Astrocyte of the spinal cord (primary cell): Measurements from ENCODE around the gene NDC80.
A peak's percentile ranks its signal among the peaks of the same experiment; 100 is the strongest.
"Not testable (repeated sequence)": the region's sequence is repeated elsewhere in the genome, so short reads cannot be mapped to it uniquely, and the experiment has no call there.

Experiments
- DNase-seq: peaks from one replicate; pipeline ENCODE4 v3.0.0; 2011; ENCODE audit warnings: low read depth, low spot score
- H3K4me3 ChIP-seq: 2 replicates; pipeline ENCODE4 v1.5.1; 2011; ENCODE audit warnings: low read depth, mild to moderate bottlenecking, low read length, moderate library complexity
- in situ Hi-C: cut with HindIII; loops from 2 replicates; pipeline ENCODE4 v1.10.0; 2017; ENCODE audit warnings: low sequenced_read_pairs
- TF ChIP-seq, protein P1 (sequence below): IDR thresholded peaks from 2 replicates; pipeline ENCODE4 v1.5.1; 2012; ENCODE audit warnings: low read depth, mild to moderate bottlenecking, low read length, inconsistent platforms

Gene NDC80

DNA sequence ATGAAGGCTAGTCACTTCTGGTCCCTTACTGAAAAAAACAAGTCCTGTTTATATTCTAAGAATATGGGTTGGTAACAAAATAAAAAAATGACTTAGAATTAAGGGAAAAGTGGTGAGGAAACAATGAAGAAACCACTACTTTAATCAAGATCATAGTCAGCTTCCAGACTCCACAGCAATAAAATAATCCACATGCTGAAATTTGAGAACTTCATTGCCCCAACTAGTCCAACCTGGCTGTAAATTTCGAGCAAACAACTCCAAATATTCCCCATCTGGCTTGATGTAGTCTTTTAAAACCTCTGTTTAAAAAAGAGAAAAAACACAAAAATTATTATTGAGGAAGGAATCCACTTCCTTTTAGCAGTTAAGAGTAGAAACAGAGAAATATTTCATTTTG lies 32.5 kb upstream of the NDC80 start:
- H3K4me3 ChIP-seq, result no peak overlapping the region
- TF ChIP-seq, protein P1, sequence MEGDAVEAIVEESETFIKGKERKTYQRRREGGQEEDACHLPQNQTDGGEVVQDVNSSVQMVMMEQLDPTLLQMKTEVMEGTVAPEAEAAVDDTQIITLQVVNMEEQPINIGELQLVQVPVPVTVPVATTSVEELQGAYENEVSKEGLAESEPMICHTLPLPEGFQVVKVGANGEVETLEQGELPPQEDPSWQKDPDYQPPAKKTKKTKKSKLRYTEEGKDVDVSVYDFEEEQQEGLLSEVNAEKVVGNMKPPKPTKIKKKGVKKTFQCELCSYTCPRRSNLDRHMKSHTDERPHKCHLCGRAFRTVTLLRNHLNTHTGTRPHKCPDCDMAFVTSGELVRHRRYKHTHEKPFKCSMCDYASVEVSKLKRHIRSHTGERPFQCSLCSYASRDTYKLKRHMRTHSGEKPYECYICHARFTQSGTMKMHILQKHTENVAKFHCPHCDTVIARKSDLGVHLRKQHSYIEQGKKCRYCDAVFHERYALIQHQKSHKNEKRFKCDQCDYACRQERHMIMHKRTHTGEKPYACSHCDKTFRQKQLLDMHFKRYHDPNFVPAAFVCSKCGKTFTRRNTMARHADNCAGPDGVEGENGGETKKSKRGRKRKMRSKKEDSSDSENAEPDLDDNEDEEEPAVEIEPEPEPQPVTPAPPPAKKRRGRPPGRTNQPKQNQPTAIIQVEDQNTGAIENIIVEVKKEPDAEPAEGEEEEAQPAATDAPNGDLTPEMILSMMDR, result no peak
- in situ Hi-C loops, result no loop called here
- DNase-seq, result no peak

DNA sequence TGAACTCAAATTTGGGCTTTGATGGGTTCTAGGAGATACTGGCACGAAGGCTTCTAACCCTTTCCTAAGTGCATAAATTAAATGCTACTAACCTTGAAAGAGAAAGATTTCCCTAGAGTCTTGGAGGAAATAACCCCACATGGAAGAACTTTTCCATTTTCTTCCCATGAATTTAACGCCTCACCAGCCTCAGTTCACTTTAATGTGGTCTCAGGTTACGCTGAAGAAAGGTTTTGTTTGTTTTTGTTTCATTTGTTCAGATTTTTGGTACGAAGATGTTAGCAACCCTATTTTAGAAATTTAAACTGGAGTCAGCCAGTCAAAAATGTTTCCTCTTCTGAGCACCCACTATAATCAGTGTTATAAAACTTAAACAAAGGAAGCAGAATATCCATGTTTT lies 30.8 kb upstream of the NDC80 start:
- in situ Hi-C loops, result no loop called here
- H3K4me3 ChIP-seq, result no peak overlapping the region

DNA sequence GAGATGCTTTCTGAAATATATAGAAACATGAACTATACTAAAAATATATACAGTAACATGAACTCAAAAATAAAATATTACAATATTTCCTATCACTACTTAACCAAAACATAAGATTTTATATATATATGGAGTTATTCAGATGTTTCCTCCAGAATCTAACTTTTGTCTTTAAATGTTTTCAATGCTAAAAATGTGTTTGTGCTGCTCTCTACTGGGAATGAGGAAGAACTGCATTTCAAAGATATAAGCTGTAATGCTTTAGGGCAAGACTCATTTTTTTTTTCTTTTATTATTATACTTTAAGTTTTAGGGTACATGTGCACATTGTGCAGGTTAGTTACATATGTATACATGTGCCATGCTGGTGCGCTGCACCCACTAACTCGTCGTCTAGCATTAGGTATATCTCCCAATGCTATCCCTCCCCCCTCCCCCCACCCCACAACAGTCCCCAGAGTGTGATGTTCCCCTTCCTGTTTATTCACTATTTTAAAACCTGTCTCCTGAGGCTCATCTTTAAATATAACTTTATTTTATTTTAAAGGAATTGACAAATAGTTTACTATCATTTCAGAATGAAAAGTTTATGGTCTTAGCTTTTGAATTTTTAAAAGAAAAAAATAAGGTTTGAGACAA lies 29.3 kb upstream of the NDC80 start:
- H3K4me3 ChIP-seq, in situ Hi-C loops: not testable (repeated sequence)
- peak; percentile 62 for DNase-seq
- TF ChIP-seq, protein P1, result peak; percentile 57

More for the DNA sequence above, 30.8 kb upstream of the NDC80 start:
- TF ChIP-seq, protein P1, result no peak
- no peak for DNase-seq

DNA sequence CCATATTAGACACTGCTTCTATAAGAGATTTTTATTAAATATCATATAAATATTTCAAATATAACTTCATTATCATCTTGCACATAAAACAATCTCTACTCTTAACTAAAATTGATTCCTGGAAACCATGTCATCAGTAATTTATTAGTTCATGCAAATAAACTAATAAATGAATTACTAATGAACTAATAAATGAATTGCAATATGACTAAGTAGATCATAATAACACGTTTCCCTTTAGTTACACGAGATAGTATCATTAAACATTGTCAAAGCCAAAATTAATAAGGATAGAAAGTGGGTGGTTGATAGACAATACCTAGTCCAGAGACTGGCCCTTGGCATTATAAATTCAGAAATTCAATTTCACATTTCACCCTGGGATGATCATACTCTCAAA lies 26.2 kb upstream of the NDC80 start:
- in situ Hi-C loops, result no loop called here
- no peak overlapping the region for H3K4me3 ChIP-seq
- TF ChIP-seq, protein P1, result no peak
- DNase-seq, result no peak

DNA sequence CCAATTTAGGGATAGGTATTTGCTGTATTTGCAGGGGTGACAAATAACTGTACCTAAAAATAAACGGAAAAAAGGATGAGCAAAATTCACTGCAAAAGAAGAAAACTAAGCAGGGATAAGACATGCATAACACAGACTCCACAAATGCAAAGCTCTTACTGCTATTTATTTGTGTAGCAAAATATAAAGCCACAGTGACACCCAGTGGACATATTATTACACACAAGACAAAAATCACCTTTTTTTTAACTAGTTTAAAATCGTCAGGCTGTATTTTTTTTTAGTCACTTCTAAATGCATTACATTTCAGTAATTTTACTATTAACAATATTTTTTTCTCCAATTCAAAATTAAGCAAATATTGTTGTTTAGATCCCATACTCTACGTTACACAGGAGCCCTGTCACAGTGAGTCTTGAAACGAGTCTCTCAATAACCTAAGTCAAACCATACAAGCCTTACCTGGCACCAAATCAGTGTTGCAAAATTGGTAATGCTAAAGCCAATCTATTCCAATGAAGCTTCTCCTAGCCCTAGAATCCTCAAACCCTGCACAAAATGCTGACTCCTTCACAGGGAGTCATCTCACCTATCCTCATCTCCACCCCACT lies 23.8 kb upstream of the NDC80 start:
- in situ Hi-C loops, result no loop called here
- H3K4me3 ChIP-seq, result no peak overlapping the region
- TF ChIP-seq, protein P1, result peak; percentile 37
- DNase-seq, result peak; percentile 74

DNA sequence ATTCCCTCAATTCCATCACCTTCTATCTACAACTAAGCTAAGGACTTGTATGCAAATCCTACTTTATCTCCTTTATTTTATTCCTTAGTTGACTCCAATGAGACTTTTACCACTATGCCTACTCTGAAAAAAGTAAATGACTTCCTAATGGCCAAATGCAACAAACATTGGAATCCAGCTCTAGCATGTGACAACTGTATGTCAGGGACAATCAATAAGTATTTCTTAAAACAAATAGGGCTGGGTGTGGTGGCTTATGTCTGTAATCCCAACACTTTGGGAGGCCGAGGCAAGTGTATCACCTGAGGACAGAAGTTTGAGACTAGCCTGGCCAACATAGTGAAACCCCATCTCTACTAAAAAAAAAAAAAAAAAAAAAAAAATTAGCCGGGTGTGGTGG lies 21.9 kb upstream of the NDC80 start:
- in situ Hi-C loops, result no loop called here
- H3K4me3 ChIP-seq, result no peak overlapping the region
- TF ChIP-seq, protein P1, result no peak
- DNase-seq, result no peak
